GM06990 (cell line): Measurements from ENCODE around the gene SLC6A2.
"Not testable (repeated sequence)": the region's sequence is repeated elsewhere in the genome, so short reads cannot be mapped to it uniquely, and the experiment has no call there.

Experiments
- DNase-seq: peaks from one replicate; pipeline ENCODE4 v3.0.0-alpha.2; 2011; ENCODE audit not compliant: insufficient read length; ENCODE audit errors: extremely low read depth
- H3K27me3 ChIP-seq: replicated peaks from 2 replicates; pipeline ENCODE4 v1.6.0; 2011; ENCODE audit warnings: low read length; ENCODE audit not compliant: control insufficient read depth, insufficient read depth
- H3K36me3 ChIP-seq: 2 replicates; pipeline ENCODE4 v1.5.1; 2011; ENCODE audit warnings: low read length; ENCODE audit not compliant: control insufficient read depth, insufficient read depth
- H3K4me3 ChIP-seq: replicated peaks from 2 replicates; pipeline ENCODE4 v1.5.1; 2011; ENCODE audit warnings: low read depth, mild to moderate bottlenecking, control low read depth, low read length
- TF ChIP-seq, protein P1 (sequence below): IDR thresholded peaks from 2 replicates; pipeline ENCODE4 v1.5.1; 2011; ENCODE audit warnings: low read length, control low read depth, mild to moderate bottlenecking, inconsistent platforms; ENCODE audit not compliant: insufficient read depth, poor library complexity, severe bottlenecking

The SLC6A2 gene

DNA sequence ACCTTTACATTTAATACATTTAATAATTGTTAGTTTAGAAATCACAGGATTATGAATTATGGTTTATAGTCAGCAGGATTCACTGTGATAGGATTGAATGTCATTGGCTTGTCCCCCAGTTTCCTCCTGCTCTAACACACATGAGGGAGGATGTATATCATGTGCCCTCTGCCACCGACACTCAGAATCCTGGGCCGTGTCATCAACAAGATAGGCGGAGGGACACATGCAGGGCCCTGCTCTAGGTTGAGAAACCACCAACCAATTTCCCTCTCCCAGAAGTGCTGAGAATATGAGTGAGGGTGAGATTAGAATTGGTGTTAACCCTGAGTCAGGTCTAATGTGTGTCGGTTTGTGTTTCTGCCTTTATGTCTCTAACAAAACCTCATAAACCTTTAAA, 92.0 kb downstream of the SLC6A2 start:
- DNase-seq = no peak
- TF ChIP-seq, protein P1, sequence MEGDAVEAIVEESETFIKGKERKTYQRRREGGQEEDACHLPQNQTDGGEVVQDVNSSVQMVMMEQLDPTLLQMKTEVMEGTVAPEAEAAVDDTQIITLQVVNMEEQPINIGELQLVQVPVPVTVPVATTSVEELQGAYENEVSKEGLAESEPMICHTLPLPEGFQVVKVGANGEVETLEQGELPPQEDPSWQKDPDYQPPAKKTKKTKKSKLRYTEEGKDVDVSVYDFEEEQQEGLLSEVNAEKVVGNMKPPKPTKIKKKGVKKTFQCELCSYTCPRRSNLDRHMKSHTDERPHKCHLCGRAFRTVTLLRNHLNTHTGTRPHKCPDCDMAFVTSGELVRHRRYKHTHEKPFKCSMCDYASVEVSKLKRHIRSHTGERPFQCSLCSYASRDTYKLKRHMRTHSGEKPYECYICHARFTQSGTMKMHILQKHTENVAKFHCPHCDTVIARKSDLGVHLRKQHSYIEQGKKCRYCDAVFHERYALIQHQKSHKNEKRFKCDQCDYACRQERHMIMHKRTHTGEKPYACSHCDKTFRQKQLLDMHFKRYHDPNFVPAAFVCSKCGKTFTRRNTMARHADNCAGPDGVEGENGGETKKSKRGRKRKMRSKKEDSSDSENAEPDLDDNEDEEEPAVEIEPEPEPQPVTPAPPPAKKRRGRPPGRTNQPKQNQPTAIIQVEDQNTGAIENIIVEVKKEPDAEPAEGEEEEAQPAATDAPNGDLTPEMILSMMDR = no peak
- Histone ChIP-seq H3K36me3 (no peaks in the 10 kb centered on the region), H3K27me3 (no peaks in the 10 kb centered on the region; the same call in 1 of the 2 replicates), H3K4me3 (no peak overlapping the region)

DNA sequence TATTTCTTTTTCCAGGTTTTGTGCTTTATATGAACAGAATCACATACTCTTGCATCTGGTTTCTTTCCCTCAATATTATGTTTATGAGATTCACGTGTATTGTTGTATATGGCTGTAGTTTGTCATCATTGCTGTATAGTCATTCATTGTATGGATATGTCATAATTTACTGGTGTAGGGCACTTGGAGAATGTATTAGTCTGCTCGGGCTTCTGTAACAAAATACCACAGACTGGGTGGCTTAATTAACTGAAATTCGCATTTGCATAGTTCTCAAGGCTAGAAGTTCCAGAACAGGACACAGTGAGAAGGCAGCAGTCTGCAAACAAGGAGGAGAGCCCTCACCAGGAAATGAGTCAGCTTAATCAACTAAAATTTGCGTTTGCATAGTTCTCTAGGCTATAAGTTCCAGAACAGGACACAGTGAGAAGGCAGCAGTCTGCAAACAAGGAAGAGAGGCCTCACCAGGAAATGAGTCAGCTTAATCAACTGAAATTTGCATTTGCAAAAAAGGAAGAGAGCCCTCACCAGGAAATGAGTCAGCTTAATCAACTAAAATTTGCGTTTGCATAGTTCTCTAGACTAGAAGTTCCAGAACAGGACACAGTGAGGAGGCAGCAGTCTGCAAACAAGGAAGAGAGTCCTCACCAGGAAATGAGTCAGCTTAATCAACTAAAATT, 96.8 kb downstream of the SLC6A2 start:
- H3K4me3 ChIP-seq, DNase-seq: not testable (repeated sequence)

DNA sequence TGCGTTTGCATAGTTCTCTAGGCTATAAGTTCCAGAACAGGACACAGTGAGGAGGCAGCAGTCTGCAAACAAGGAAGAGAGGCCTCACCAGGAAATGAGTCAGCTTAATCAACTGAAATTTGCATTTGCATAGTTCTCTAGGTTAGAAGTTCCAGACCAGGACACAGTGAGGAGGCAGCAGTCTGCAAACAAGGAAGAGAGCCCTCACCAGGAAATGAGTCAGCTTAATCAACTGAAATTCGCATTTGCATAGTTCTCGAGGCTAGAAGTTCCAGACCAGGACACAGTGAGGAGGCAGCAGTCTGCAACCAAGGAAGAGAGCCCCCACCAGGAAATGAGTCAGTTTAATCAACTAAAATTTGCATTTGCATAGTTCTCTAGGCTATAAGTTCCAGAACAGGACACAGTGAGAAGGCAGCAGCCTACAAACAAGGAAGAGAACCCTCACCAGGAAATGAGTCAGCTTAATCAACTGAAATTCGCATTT, 97.4 kb downstream of the SLC6A2 start:
- H3K4me3 ChIP-seq, H3K27me3 ChIP-seq, H3K36me3 ChIP-seq, DNase-seq: not testable (repeated sequence)

More for the DNA sequence above, 96.8 kb downstream of the SLC6A2 start:
- H3K27me3 ChIP-seq, H3K36me3 ChIP-seq: not testable (repeated sequence)
